Measurements from ENCODE around the gene RTN4IP1.

DNA sequence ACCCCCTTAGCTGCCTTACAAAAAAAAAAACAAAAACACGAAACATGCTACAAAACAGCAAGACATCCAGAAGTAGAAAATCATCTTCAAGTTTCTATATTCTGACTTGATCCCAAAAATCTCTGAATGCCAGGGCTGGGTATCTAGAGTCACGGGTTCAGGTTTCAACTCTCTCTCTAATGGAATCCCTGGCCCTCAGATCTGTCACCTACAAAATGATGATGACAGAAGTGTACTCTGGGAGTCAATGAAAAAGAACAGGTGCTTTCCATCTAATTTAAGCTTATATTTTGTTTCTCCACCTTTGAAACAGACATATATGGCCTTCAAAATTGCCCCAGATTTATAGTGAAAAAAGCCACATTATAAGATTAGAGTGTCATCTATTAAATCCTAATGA is 18.3 kb downstream of the RTN4IP1 start:
- TF ChIP-seq, protein P1, sequence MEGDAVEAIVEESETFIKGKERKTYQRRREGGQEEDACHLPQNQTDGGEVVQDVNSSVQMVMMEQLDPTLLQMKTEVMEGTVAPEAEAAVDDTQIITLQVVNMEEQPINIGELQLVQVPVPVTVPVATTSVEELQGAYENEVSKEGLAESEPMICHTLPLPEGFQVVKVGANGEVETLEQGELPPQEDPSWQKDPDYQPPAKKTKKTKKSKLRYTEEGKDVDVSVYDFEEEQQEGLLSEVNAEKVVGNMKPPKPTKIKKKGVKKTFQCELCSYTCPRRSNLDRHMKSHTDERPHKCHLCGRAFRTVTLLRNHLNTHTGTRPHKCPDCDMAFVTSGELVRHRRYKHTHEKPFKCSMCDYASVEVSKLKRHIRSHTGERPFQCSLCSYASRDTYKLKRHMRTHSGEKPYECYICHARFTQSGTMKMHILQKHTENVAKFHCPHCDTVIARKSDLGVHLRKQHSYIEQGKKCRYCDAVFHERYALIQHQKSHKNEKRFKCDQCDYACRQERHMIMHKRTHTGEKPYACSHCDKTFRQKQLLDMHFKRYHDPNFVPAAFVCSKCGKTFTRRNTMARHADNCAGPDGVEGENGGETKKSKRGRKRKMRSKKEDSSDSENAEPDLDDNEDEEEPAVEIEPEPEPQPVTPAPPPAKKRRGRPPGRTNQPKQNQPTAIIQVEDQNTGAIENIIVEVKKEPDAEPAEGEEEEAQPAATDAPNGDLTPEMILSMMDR (conservative IDR thresholded peaks at IDR 0.05; ENCODE audit: low read length): no peak
- TF ChIP-seq EZH2phosphoT487 (IDR thresholded peaks at IDR 0.05; ENCODE audit: borderline replicate concordance): no peak
